Endometrium (tissue), 2 donors: ENCODE data around the gene NPC1L1.

ENCODE experiments used
- FAIRE-seq: peaks from 2 replicates; lab custom pipeline; 2012; peaks lifted over from hg19 to GRCh38; lab: Jason Lieb, UNC
- donor health status: control.
- donor health status: control.

NPC1L1 gene

GRCh38 chr7:44471850-44472249 is 69.3 kb downstream of the NPC1L1 start:
- FAIRE-seq, result no peak

DNA sequence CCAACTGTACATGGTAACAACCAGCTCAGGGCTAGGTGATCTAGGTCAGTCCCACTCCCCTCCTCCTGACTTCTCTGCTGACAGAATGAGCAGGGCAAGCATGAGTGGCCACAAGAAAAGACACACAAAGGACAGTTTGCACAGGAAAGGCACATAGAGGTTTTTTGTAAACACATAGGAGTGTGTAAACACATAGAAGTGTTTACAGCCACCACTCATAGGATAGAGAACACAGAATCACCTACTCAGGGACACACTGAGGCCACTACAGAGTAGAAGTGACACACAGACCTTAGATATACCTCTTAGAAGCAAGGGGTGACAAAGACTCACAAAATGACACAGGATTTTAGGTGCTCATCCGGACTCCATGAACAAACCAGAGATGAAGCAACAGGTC is 69.7 kb downstream of the NPC1L1 start:
- FAIRE-seq, result no peak

DNA sequence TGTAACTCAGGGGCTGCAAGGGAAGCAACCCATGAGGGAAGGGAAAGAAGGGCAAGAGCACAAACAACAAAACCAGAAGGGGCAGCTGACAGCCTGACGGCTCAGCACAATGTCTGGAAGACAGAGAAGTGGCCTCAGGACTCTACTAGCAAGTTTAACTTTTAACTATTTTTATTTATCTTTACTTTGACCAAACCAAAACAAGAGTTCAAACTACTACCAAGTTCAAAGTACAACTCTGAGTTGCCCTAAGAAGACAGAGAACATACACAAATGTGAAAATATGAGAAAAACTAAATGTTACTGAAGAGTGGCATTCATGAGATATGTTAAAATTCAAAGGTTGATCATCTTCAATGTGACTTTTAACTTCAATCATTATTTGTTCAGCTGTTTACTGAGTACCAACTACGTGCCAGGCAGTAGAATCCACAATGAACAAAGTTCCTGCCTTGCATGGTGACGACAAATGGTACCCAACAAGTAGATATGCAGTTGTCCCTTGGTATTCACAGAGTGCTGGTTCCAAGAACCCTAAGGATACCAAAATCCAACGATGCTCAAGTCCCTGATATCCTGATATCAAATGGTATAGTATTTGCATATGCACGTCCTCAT is 70.4 kb downstream of the NPC1L1 start:
- FAIRE-seq, result no peak

GRCh38 chr7:44470135-44470479 is 71.0 kb downstream of the NPC1L1 start:
- no peak for FAIRE-seq

DNA sequence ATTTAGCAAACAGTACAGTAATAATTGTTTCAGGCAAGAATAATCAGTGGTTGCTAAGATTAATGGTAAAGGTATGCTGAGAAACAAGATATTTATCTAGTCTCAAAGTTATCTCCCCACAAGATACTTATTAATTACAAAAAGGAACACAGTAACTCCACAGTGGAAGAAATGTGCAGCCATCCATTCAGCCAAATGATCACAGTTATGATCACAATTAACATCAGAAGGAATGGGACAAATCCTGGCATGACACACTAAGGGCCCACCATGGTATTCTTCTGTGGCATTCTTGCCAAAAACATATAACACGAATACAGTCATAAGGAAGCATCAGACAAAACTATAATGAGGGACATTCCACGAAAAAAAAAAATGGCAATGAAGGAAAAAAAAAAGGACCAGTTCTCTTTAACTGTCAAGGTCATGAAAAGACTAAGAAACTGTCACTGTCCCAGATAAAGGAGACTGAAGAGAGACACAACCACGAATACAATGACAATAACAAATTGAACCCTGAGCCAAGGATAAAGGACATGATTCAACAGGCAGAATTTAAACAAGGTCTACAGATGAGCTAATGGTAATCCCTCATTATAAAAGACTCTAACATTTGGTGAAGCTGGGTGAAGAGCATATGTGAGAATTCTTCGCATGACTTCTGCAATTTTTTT is 71.5 kb downstream of the NPC1L1 start:
- no peak for FAIRE-seq

DNA sequence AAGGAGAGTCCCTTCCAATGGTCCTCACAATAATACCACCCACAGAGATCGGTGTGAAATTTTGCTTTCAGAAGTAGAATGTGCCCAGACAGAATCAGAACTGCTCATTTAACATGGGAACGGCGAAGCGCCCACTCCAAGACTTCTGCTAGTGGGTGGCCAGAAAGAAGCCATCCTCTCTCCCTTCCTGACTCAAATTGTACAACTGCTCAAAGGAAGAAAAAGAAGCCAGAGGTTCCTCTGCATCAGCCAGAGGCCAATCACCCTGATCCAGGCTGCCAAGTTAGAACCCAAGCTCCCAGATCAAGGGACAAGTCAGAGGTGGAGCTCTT is 73.9 kb downstream of the NPC1L1 start:
- FAIRE-seq, result no peak

DNA sequence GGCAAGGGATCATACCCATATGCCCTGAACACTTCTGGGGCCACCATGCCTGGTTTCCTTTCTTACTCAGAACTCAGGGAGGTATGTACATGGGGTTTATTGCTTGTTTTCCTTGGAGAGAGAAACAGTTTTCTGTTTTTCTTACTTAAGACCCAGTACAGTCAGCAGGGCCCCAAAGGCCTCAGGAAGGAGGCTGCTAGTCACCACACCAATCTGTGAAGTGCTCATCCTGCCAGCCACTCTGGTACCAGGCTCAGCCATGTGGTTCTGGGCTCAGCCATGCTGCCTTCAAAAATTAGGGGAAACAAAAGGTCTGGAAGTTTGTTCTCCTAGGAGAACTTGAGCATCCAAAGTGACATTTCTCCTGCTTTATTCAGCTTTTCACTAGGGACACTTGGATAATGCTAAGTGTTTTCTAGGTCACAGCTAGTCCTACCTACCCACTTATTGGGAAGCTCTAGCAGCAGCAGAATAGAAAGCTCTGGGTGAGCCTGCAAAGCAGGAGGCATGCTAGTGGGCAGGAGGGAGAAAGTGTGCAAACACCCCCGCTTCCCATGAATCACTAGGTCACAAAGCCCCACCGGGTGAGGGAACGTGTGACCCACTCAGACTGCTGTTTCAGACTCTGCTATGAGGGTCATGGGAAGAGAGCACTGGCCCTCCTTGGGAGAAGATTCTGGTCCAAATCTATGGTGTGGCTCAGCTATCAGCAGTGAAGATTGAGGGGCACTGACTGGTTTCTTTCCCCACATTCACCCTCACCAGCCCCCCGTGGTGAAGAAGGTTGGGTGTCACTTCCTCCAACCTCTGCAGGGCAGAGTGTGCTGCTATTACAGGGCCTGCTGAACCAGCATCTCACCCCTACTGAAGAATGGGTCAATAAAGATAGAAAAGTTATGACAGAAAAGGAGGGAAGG is 74.6 kb downstream of the NPC1L1 start:
- FAIRE-seq, result no peak

DNA sequence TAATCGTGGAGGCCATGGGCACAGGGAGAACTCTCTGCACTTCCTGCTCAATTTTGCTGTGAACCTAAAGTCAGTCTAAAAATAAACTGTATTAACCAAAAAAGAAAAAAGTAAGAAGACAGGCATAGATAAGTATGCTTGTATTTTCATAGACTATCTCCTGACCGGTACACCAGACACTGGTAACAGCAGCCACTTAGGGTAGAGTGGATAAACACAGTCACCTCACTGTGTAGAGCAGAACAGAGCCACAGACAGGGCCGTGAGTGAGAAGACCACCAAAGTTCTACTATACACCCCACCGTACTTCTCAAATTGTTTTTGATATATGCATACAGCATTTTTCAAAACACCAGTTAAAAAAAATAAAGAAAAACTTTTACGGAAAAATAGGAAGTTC is 75.6 kb downstream of the NPC1L1 start:
- no peak for FAIRE-seq

GRCh38 chr7:44463169-44463808 is 77.8 kb downstream of the NPC1L1 start:
- FAIRE-seq, result no peak
